WTC11 (cell line): Measurements from ENCODE around the gene SORCS2. TPM values are rescaled to one million over a fixed set of nuclear protein-coding genes. Genes with fewer than 3 reads are reported as not detected.

ENCODE experiments used
- ATAC-seq: fragments of 200-7000 bp; cut with Tn5 transposase; 2 replicates; pipeline ENCODE4 v1.10.0; 2021; ENCODE audit warnings: mild to moderate bottlenecking, moderate library complexity
- CTCF ChIA-PET: fragments of 300-600 bp; sonication (Branson Sonifier 250); formaldehyde crosslinking; loops from one replicate; lab custom pipeline; 2021; ENCODE audit warnings: antibody characterized with exemption; lab: Charles Lee
- POLR2A ChIA-PET: fragments of 350-600 bp; sonication (Branson Sonifier 250); formaldehyde crosslinking; loops from one replicate; lab custom pipeline; 2021; ENCODE audit warnings: antibody characterized with exemption; lab: Charles Lee
- DNase-seq: peaks from one replicate; pipeline ENCODE4 v3.0.0; 2021; ENCODE audit warnings: low spot score
- H3K27ac Mint-ChIP-seq: 2 replicates; pipeline ENCODE4 v1.8.0; 2021; ENCODE audit warnings: mixed read lengths
- H3K27me3 Mint-ChIP-seq: 2 replicates; pipeline ENCODE4 v1.8.0; 2021; ENCODE audit warnings: low read depth, mild to moderate bottlenecking, moderate library complexity, mixed read lengths
- H3K36me3 Mint-ChIP-seq: 2 replicates; pipeline ENCODE4 v1.8.0; 2021; ENCODE audit warnings: mixed read lengths
- H3K4me1 Mint-ChIP-seq: 2 replicates; pipeline ENCODE4 v1.8.0; 2022; ENCODE audit warnings: mixed read lengths
- H3K4me3 Mint-ChIP-seq: 2 replicates; pipeline ENCODE4 v1.8.0; 2021; ENCODE audit warnings: mild to moderate bottlenecking, moderate library complexity, mixed read lengths
- H3K9me3 Mint-ChIP-seq: 2 replicates; pipeline ENCODE4 v1.8.0; 2021; ENCODE audit warnings: mixed read lengths
- AFF4 ChIP-seq: sonication (generic); formaldehyde crosslinking; IDR thresholded peaks from 2 replicates; pipeline ENCODE4 v1.8.1; 2023; ENCODE audit warnings: mild to moderate bottlenecking, missing genetic modification reagents, borderline replicate concordance
- AR ChIP-seq: fragments of 250-450 bp; sonication (Bioruptor Pico); IDR thresholded peaks from 2 replicates; pipeline ENCODE4 v1.9.0; 2021; ENCODE audit warnings: mild to moderate bottlenecking
- ATF3 ChIP-seq: sonication (generic); formaldehyde crosslinking; conservative IDR thresholded peaks from 2 replicates; pipeline ENCODE4 v1.8.1; 2022; ENCODE audit warnings: mild to moderate bottlenecking, missing genetic modification reagents
- ATF6 ChIP-seq: sonication (generic); formaldehyde crosslinking; IDR thresholded peaks from 2 replicates; pipeline ENCODE4 v1.8.1; 2023; ENCODE audit warnings: mild to moderate bottlenecking, missing genetic modification reagents
- CBFB ChIP-seq: sonication (generic); formaldehyde crosslinking; IDR thresholded peaks from 2 replicates; pipeline ENCODE4 v1.8.1; 2022; ENCODE audit warnings: mild to moderate bottlenecking, low read depth, missing genetic modification reagents
- CDX4 ChIP-seq: fragments of 250-450 bp; sonication (Bioruptor Pico); IDR thresholded peaks from 2 replicates; pipeline ENCODE4 v1.9.0; 2021; ENCODE audit warnings: moderate library complexity, mild to moderate bottlenecking, inconsistent platforms, borderline replicate concordance
- MAX ChIP-seq: sonication (generic); formaldehyde crosslinking; IDR thresholded peaks from 2 replicates; pipeline ENCODE4 v1.8.0; 2022; ENCODE audit warnings: mild to moderate bottlenecking, missing genetic modification reagents
- MLX ChIP-seq: sonication (generic); formaldehyde crosslinking; IDR thresholded peaks from 2 replicates; pipeline ENCODE4 v1.8.1; 2023; ENCODE audit warnings: mild to moderate bottlenecking, missing genetic modification reagents, moderate library complexity
- NFE2L1 ChIP-seq: sonication (generic); formaldehyde crosslinking; IDR thresholded peaks from 2 replicates; pipeline ENCODE4 v1.8.1; 2023; ENCODE audit warnings: missing genetic modification reagents
- PRDM15 ChIP-seq: sonication (generic); formaldehyde crosslinking; IDR thresholded peaks from 2 replicates; pipeline ENCODE4 v1.8.0; 2022; ENCODE audit warnings: missing genetic modification reagents
- SMAD3 ChIP-seq: sonication (generic); formaldehyde crosslinking; IDR thresholded peaks from 2 replicates; pipeline ENCODE4 v1.8.0; 2022; ENCODE audit warnings: missing genetic modification reagents, mild to moderate bottlenecking, borderline replicate concordance
- SP1 ChIP-seq: sonication (generic); formaldehyde crosslinking; conservative IDR thresholded peaks from 2 replicates; pipeline ENCODE4 v1.8.1; 2022; ENCODE audit warnings: missing genetic modification reagents
- ZNF121 ChIP-seq: sonication (generic); formaldehyde crosslinking; IDR thresholded peaks from 2 replicates; pipeline ENCODE4 v1.8.0; 2023; ENCODE audit warnings: missing genetic modification reagents
- ZNF317 ChIP-seq: sonication (generic); formaldehyde crosslinking; IDR thresholded peaks from 2 replicates; pipeline ENCODE4 v1.8.1; 2023; ENCODE audit warnings: low read depth, mild to moderate bottlenecking, moderate library complexity, missing genetic modification reagents, borderline replicate concordance
- ZNF416 ChIP-seq: fragments of 250-450 bp; sonication (Bioruptor Pico); IDR thresholded peaks from 2 replicates; pipeline ENCODE4 v1.9.0; 2021; ENCODE audit warnings: mild to moderate bottlenecking, inconsistent platforms
- ZNF425 ChIP-seq: fragments of 250-450 bp; sonication (Bioruptor Pico); conservative IDR thresholded peaks from 2 replicates; pipeline ENCODE4 v1.9.0; 2021; ENCODE audit warnings: mild to moderate bottlenecking
- ZNF671 ChIP-seq: fragments of 250-450 bp; sonication (Bioruptor Pico); IDR thresholded peaks from 2 replicates; pipeline ENCODE4 v1.8.0; 2021; ENCODE audit warnings: mild to moderate bottlenecking
- total RNA-seq: library from RNA; stranded (reverse); gene quantifications from 3 replicates; pipeline ENCODE4 v1.2.3, GENCODE V29; 2021

The SORCS2 gene
- total RNA-seq, 1 experiment from 2014 or later, result 6.6 TPM

- TF ChIP-seq PRDM15 (CRISPR knock-in tag) (no peak), MLX (no peak), ATF6 (CRISPR knock-in tag) (no peak), AFF4 (CRISPR knock-in tag) (no peak), SMAD3 (no peak), ZNF317 (no peak), CDX4 (CRISPR knock-in tag) (no peak), ZNF416 (CRISPR knock-in tag) (no peak), ZNF425 (CRISPR knock-in tag) (no peak)
- TF ChIP-seq, all 79 proteins: peak for 0
These were observed 309.5 kb downstream of the SORCS2 start (continued) for GRCh38 chr4:7501873-7502272.

GRCh38 chr4:7503559-7504249 is 311.4 kb downstream of the SORCS2 start:
- H3K4me1 Mint-ChIP-seq, result no peaks in the 10 kb centered on the region
- H3K27ac Mint-ChIP-seq, result no peak overlapping the region
- H3K4me3 Mint-ChIP-seq, result no peak overlapping the region
- POLR2A ChIA-PET, result no interaction called here
- H3K9me3 Mint-ChIP-seq, result no peaks in the 10 kb centered on the region
- no peak for ATAC-seq
- H3K27me3 Mint-ChIP-seq, result no peaks in the 10 kb centered on the region
- no peak for DNase-seq
- CTCF ChIA-PET, result interaction anchor here (1.0 to 1.1 kb wide), 2 partner anchors 9 to 265 kb away, joined by 3 read pairs; no protein-coding TSS in a partner anchor
- H3K36me3 Mint-ChIP-seq, result no peaks in the 10 kb centered on the region
- TF ChIP-seq MAX (CRISPR knock-in tag), result no peak
- no peak for TF ChIP-seq NFE2L1 (CRISPR knock-in tag)
- TF ChIP-seq ATF3, result no peak
- no peak for TF ChIP-seq ZNF671
- no peak for TF ChIP-seq AR (CRISPR knock-in tag)
- no peak for TF ChIP-seq SP1
- TF ChIP-seq ZNF121, result no peak
- no peak for TF ChIP-seq CBFB (CRISPR knock-in tag)
